B cell (primary cell): ENCODE data around the gene WDR82. TPM values are rescaled to one million over a fixed set of nuclear protein-coding genes. Genes with fewer than 3 reads are reported as not detected.

Experiments
- ATAC-seq: fragments of 200-7000 bp; cut with Tn5 transposase; one replicate; pipeline ENCODE4 v1.10.0; 2021; ENCODE audit warnings: low read depth, mild to moderate bottlenecking, moderate number of reproducible peaks, moderate library complexity
- CTCF ChIA-PET: fragments of 350-600 bp; sonication (Branson Sonifier 250); formaldehyde crosslinking; loops from one replicate; lab custom pipeline; 2021; ENCODE audit warnings: antibody characterized with exemption, inconsistent platforms; lab: Charles Lee
- POLR2A ChIA-PET: fragments of 350-600 bp; sonication (Branson Sonifier 250); formaldehyde crosslinking; loops from one replicate; lab custom pipeline; 2021; ENCODE audit warnings: antibody characterized with exemption; lab: Charles Lee
- DNase-seq: peaks from one replicate; pipeline ENCODE4 v3.0.0; 2013
- H2AFZ ChIP-seq: 2 replicates; pipeline ENCODE4 v1.6.1; 2012; ENCODE audit warnings: mild to moderate bottlenecking, low read depth, low read length; ENCODE audit not compliant: insufficient read depth, poor library complexity, severe bottlenecking
- H3K27ac ChIP-seq, 2 donors: 1 replicate in 1 of 2; 2 replicates in 1 of 2; pipeline ENCODE4 v1.5.1; 2012 to 2013; ENCODE audit warnings: low read length in 2 of 2, mild to moderate bottlenecking in 2 of 2, moderate library complexity in 1 of 2
- H3K27me3 ChIP-seq, 4 experiments: fragments of 200-600 bp in 1 of 4; sonication (generic) in 1 of 4; replicated peaks in 1 of 4; 1 replicate in 2 of 4; 2 replicates in 2 of 4; pipeline versions ENCODE4 v1.6.1 to v1.7.0; 2013 to 2016; ENCODE audit warnings: low read length in 3 of 4, mild to moderate bottlenecking in 2 of 4, mixed read lengths in 1 of 4, moderate library complexity in 1 of 4; ENCODE audit not compliant: insufficient read depth in 4 of 4, control insufficient read depth in 3 of 4; ENCODE audit errors: control extremely low read depth in 1 of 4
- H3K36me3 ChIP-seq, 2 experiments: replicated peaks in 1 of 2; 1 replicate in 1 of 2; 2 replicates in 1 of 2; pipeline versions ENCODE4 v1.6.1 to v1.7.1; 2013; ENCODE audit warnings: low read length in 1 of 2; ENCODE audit not compliant: insufficient read depth in 2 of 2, control insufficient read depth in 1 of 2; ENCODE audit errors: control extremely low read depth in 1 of 2, extremely low read depth in 1 of 2
- H3K4me1 ChIP-seq, 2 donors: fragments of 200-600 bp in 1 of 2; sonication (generic) in 1 of 2; 1 replicate in 1 of 2; 2 replicates in 1 of 2; pipeline versions ENCODE4 v1.5.1 to v1.6.1; 2013 to 2017; ENCODE audit warnings: low read length in 2 of 2; ENCODE audit not compliant: control insufficient read depth in 2 of 2, insufficient read depth in 2 of 2
- H3K4me2 ChIP-seq: replicated peaks from 2 replicates; pipeline ENCODE3; 2012; ENCODE audit warnings: mild to moderate bottlenecking, low read depth, low read length; ENCODE audit not compliant: poor library complexity, severe bottlenecking
- H3K4me3 ChIP-seq, 5 experiments: fragments of 200-600 bp in 1 of 5; sonication (generic) in 1 of 5; 1 replicate in 3 of 5; 2 replicates in 2 of 5; pipeline versions ENCODE4 v1.5.1 to v1.7.0; 2011 to 2016; ENCODE audit warnings: low read length in 4 of 5, mild to moderate bottlenecking in 4 of 5, low read depth in 2 of 5, control low read depth in 1 of 5, moderate library complexity in 1 of 5; ENCODE audit not compliant: insufficient read depth in 1 of 5; ENCODE audit errors: control extremely low read depth in 1 of 5, extremely low read depth in 1 of 5
- H3K79me2 ChIP-seq: fragments of 200-600 bp; sonication (generic); one replicate; pipeline ENCODE4 v1.6.0; 2016; ENCODE audit warnings: low read length; ENCODE audit not compliant: control insufficient read depth, insufficient read depth
- H3K9ac ChIP-seq: fragments of 200-600 bp; sonication (generic); 2 replicates; pipeline ENCODE4 v1.6.1; 2017; ENCODE audit warnings: mild to moderate bottlenecking, low read length, moderate library complexity
- H3K9me3 ChIP-seq, 3 donors: one replicate each; pipeline versions ENCODE4 v1.6.1 to v1.7.1; 2013; ENCODE audit warnings: low read length in 2 of 3; ENCODE audit not compliant: control insufficient read depth in 2 of 3, insufficient read depth in 1 of 3; ENCODE audit errors: control extremely low read depth in 1 of 3
- H4K20me1 ChIP-seq: 2 replicates; pipeline ENCODE4 v1.6.0; 2012; ENCODE audit warnings: mild to moderate bottlenecking, low read length; ENCODE audit not compliant: insufficient read depth, control insufficient read depth, poor library complexity, severe bottlenecking
- H3K27ac Mint-ChIP-seq: one replicate; pipeline ENCODE4 v1.8.0; 2021; ENCODE audit warnings: mixed read lengths
- H3K27me3 Mint-ChIP-seq: one replicate; pipeline ENCODE4 v1.8.0; 2021; ENCODE audit warnings: mixed read lengths
- H3K4me1 Mint-ChIP-seq: one replicate; pipeline ENCODE4 v1.8.0; 2021; ENCODE audit warnings: mixed read lengths
- H3K4me3 Mint-ChIP-seq: one replicate; pipeline ENCODE4 v1.8.0; 2021; ENCODE audit warnings: mixed read lengths
- H3K9me3 Mint-ChIP-seq: one replicate; pipeline ENCODE4 v1.8.0; 2022; ENCODE audit warnings: mixed read lengths; ENCODE audit not compliant: insufficient read depth
- CTCF ChIP-seq: fragments of 200-600 bp; IDR thresholded peaks from one replicate; pipeline ENCODE4 v1.8.0; 2022; ENCODE audit warnings: antibody characterized with exemption, mild to moderate bottlenecking
- EZH2 ChIP-seq: IDR thresholded peaks from 2 replicates; pipeline ENCODE4 v1.6.1; 2012; ENCODE audit warnings: borderline replicate concordance, low read depth, mild to moderate bottlenecking, moderate library complexity, low read length; ENCODE audit not compliant: insufficient read depth, poor library complexity, severe bottlenecking
- WGBS: methylation state at CpG from one replicate; pipeline ENCODE4 v1.1.5; 2013; ENCODE audit warnings: missing lambda C conversion rate; ENCODE audit not compliant: insufficient coverage; 5-methylcytosine and 5-hydroxymethylcytosine counted together
- intact Hi-C: fragments of 100-400 bp; cut with micrococcal nuclease; formaldehyde crosslinking; loops from one replicate; pipeline ENCODE4 v1.10.0; 2022
- polyA plus RNA-seq: library from polyadenylated mRNA; depleted of rRNA; stranded (reverse); fragments of >200 nt; gene quantifications from 2 replicates; pipeline ENCODE4 v1.2.3, GENCODE V29; 2012
- total RNA-seq, 2 donors: library from RNA; stranded (reverse); fragments of 120-200 nt in 1 of 2; gene quantifications; 1 replicate in 1 of 2; 2 replicates in 1 of 2; pipeline versions ENCODE4 v1.2.3 to v1.2.4, GENCODE V29; 2013 to 2022

WDR82 gene
- total and polyA plus RNA-seq, 2 donors (not counting 1 experiment from before 2014, with no cell fraction given) = 27.8 to 101 TPM

GRCh38 chr3:52290596-52291507 lies 12.4 kb upstream of the WDR82 start:
- H2AFZ ChIP-seq = no peak overlapping the region
- DNase-seq (no peak), ATAC-seq (no peak)
- POLR2A ChIA-PET = interaction anchor here (1.4 kb wide), 1 partner anchor 27 kb away, joined by 4 read pairs; no protein-coding TSS in a partner anchor
- H3K9me3 Mint-ChIP-seq = no peaks in the 10 kb centered on the region
- 96% methylated on average over 22 of the region's 23 CpGs for WGBS
- H3K4me1 Mint-ChIP-seq = peaks cover 29% of the 10 kb centered on the region
- H3K79me2 ChIP-seq = peaks cover 77% of the 10 kb centered on the region
- CTCF ChIA-PET = interaction anchor here (0.6 to 17.5 kb wide), 18 partner anchors 9 to 1704 kb away, joined by 3 to 352 read pairs (median 6); partner anchors contain the start of genes TLR9 and WDR82
- H3K27ac ChIP-seq = no peak overlapping the region
- TF ChIP-seq EZH2 (no peak), CTCF (no peak)
- H3K27me3 ChIP-seq = no peaks in the 10 kb centered on the region
- no peak overlapping the region for H3K9ac ChIP-seq
- no peaks in the 10 kb centered on the region for H3K9me3 ChIP-seq
- no peak overlapping the region for H3K4me2 ChIP-seq
- H3K27ac Mint-ChIP-seq = no peak overlapping the region
- H3K27me3 Mint-ChIP-seq = no peaks in the 10 kb centered on the region
- peaks cover 0 to 36% of the 10 kb centered on the region in 2 experiments for H3K36me3 ChIP-seq
- intact Hi-C loops = loop anchor here (1.0 kb wide), 2 partner anchors 48 to 156 kb away; no protein-coding TSS in a partner anchor
- H3K4me1 ChIP-seq = peaks cover 12 to 15% of the 10 kb centered on the region in 2 donors
- H3K4me3 ChIP-seq = no peak overlapping the region
- H4K20me1 ChIP-seq = peaks cover 8% of the 10 kb centered on the region
- peak overlapping the region; percentile 37 for H3K4me3 Mint-ChIP-seq
